BLaER1 treated with 17β-estradiol and CSF1 and Interleukin-3, amounts not matched to agents 10 nM and 100 nM (cell line): ENCODE data around the gene TDP1.
A peak's percentile ranks its signal among the peaks of the same experiment; 100 is the strongest.

Experiments
- H3K27ac ChIP-seq, 11 experiments: shearing (Covaris generic); formaldehyde crosslinking; 2 replicates each; pipeline ENCODE4 v1.8.1; 2022
- H3K27me3 ChIP-seq, 11 experiments: shearing (Covaris generic); formaldehyde crosslinking; 2 replicates each; pipeline ENCODE4 v1.8.1; 2022
- H3K36me3 ChIP-seq, 11 experiments: shearing (Covaris generic); formaldehyde crosslinking; 2 replicates each; pipeline ENCODE4 v1.8.1; 2022
- H3K4me1 ChIP-seq, 10 experiments: shearing (Covaris generic); formaldehyde crosslinking; 2 replicates each; pipeline ENCODE4 v1.8.1; 2022
- H3K4me2 ChIP-seq, 11 experiments: shearing (Covaris generic); formaldehyde crosslinking; 2 replicates each; pipeline ENCODE4 v1.8.1; 2022
- H3K4me3 ChIP-seq, 10 experiments: shearing (Covaris generic); formaldehyde crosslinking; 2 replicates each; pipeline ENCODE4 v1.8.1; 2022
- H3K9ac ChIP-seq, 11 experiments: shearing (Covaris generic); formaldehyde crosslinking; 2 replicates each; pipeline ENCODE4 v1.8.1; 2022
- H3K9me3 ChIP-seq, 11 experiments: shearing (Covaris generic); formaldehyde crosslinking; replicated peaks in 1 of 11; 2 replicates each; pipeline ENCODE4 v1.8.1; 2022
- H4K20me1 ChIP-seq, 11 experiments: shearing (Covaris generic); formaldehyde crosslinking; 2 replicates each; pipeline ENCODE4 v1.8.1; 2022
- Cebpa-rat ChIP-seq, 11 experiments: shearing (Covaris generic); IDR thresholded peaks; 2 replicates each; pipeline ENCODE4 v1.8.1; 2022

Gene TDP1

DNA sequence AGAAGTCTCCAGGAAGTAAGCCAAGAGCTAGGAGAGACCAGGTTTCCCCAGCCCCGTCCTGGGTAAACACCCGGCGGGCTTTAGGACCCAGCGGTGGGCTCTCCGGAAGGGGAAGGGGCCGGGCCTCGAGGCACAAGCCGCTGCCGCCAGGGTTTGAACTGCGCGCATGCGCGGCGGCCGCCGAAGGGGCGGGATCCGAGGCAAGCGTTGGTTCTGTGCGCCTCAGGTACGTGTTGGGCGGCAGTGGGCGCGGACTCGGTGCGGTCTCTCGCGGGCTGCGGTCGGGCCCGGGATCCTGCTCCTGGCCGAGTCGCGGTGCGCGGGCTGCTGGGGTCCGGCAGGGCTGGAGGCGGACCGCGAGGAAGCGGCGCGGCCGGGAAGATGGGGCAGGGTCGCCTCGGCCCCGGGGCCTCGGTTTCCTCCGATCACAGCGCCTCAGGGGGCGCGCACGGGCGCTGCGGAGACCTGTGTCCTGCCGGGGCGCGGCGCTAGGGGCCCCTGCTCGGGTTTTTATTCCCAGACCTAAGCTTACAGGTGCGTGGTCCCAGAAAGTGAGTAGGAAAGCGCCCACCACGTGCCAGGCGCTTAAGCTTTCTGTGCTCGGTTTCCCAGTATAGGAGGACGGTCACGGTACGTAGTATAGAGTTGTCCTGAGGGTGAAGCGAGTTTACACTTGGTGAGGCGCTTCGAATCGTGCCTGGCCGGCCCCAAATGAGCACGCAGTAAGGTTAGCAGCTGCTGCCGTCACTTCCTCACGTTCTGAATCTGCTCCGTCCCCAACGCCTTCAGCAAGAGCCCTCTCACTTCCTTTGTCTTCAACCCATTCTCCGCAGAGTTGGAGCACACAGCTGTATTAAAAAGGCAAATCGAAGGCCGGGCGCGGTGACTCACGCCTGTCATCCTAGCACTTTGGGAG lies at the start of gene TDP1:
TDP1 (plus strand) TSS at position 183 of the 916 bp plus-strand sequence. CDS start 7,188 bp downstream, outside the sequence.
- H3K4me3 ChIP-seq: peak within 1 kb of the TSS; percentile 78 to 96 (median 86)
- H3K36me3 ChIP-seq: peaks cover 13 to 46% (median 35%) of the 10 kb centered on the region in 11 experiments
- peaks cover 10 to 23% (median 20%) of the 10 kb centered on the region in 11 experiments for H3K9me3 ChIP-seq
- peak within 1 kb of the TSS; percentile 88 to 97 (median 94) for H3K9ac ChIP-seq
- peaks cover 22 to 35% (median 27%) of the 10 kb centered on the region in 10 experiments for H3K4me1 ChIP-seq
- peak within 1 kb of the TSS; percentile 78 to 98 (median 95) for H3K27ac ChIP-seq
- peaks cover 0 to 6% (median under 1%) of the 10 kb centered on the region in 11 experiments; a peak in 3 of 22 replicates for H4K20me1 ChIP-seq
- no peaks in the 10 kb centered on the region for H3K27me3 ChIP-seq
- TF ChIP-seq Cebpa-rat (IDR thresholded peaks at IDR 0.05): no peak
- peak within 1 kb of the TSS; percentile 81 to 96 (median 91) for H3K4me2 ChIP-seq

DNA sequence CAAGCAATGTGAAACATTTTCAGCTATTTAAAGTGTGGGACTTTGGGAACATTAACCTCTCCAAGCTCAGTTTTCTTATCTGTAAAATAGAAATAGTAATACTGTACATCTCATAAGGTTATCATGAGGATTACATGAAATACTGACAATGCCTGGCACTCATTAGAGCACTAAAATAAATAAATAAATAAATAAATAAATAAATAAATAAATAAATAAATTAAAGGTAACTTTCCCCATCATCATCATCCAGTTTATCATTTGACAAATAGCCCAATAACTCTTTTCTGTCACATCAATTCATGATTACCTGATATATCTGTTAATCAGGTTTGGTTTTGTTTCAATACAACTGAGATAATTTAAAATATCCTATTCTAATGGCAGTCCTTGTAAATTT lies 49.7 kb upstream of the TDP1 start:
- H3K27ac ChIP-seq: no peak overlapping the region
- H4K20me1 ChIP-seq: no peaks in the 10 kb centered on the region

DNA sequence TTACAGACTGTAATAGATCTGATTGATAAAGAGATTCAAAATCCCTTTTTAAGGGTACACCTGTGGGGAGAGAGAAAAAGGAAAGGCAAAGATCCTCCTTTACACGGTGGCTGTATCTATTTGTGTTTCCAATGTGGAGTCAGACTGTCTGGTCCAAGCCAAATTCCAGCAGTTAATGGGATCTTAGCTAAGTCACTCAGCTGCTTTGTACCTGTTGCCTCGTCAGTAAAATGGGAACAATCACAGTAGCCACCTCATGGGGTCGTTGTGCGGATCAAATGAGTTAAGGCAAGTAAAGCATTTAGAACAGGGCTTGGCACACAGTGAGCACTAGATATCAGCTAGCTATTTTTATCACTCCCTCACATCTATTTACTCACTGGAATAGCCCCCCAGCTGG lies 48.1 kb upstream of the TDP1 start:
- Histone ChIP-seq H3K4me2 (no peak overlapping the region), H3K36me3 (no peaks in the 10 kb centered on the region; a peak in 1 of 22 replicates), H3K9me3 (no peaks in the 10 kb centered on the region), H3K4me3 (no peak overlapping the region), H3K27me3 (no peaks in the 10 kb centered on the region), H3K9ac (no peak overlapping the region), H3K4me1 (peaks cover 0 to 12% (median 0%) of the 10 kb centered on the region in 10 experiments; a peak in 3 of 20 replicates), H3K27ac (no peak overlapping the region), H4K20me1 (no peaks in the 10 kb centered on the region)
- TF ChIP-seq Cebpa-rat (IDR thresholded peaks at IDR 0.05): no peak

More for the DNA sequence above, 49.7 kb upstream of the TDP1 start:
- Histone ChIP-seq H3K4me3 (no peak overlapping the region), H3K4me1 (peaks cover 0 to 5% (median 0%) of the 10 kb centered on the region in 10 experiments; a peak in 1 of 20 replicates), H3K9me3 (no peaks in the 10 kb centered on the region), H3K9ac (no peak overlapping the region), H3K4me2 (no peak overlapping the region), H3K27me3 (no peaks in the 10 kb centered on the region), H3K36me3 (no peaks in the 10 kb centered on the region; a peak in 1 of 22 replicates)
- TF ChIP-seq Cebpa-rat (IDR thresholded peaks at IDR 0.05): no peak

DNA sequence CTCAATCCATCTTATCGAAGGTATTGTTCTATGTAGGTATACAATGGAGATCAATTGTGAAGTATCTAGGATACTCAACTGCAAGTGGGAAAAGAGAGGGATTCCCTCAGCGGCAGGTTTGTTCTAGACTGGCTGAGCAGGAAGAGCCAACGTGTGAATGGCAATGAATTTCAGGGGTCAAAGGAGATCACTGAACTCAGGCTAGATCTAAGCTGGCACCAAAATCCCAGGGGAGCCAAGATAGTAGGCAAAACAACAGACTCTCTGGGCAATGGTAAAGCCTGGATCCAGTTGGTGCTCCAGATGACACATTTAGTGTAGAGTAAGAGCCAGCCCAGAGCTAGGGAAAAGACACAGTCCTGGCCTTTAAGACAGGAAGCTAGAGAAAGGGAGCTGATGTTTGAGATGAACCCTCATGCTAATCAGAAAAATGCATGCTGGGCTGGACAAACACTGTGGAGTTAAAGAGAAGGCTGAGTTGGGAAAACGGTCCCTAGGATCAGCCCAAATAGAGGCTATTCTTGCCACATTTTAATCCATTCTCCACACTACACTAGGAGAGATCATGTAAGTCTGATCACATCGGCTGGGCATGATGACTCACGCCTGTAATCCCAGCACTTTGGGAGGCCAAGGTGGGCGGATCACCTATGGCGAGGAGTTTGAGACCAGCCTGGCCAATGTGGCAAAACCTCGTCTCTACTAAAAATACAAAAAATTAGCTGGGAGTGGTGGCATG lies 46.8 kb upstream of the TDP1 start:
- Histone ChIP-seq H3K27ac (no peak overlapping the region), H4K20me1 (no peaks in the 10 kb centered on the region), H3K27me3 (no peaks in the 10 kb centered on the region), H3K36me3 (no peaks in the 10 kb centered on the region; a peak in 1 of 22 replicates), H3K4me3 (no peak overlapping the region), H3K4me2 (peak overlapping the region in 2 of 11 experiments; percentile 2 to 12; a peak in 1 of 22 replicates), H3K9me3 (no peaks in the 10 kb centered on the region), H3K9ac (no peak overlapping the region), H3K4me1 (peaks cover 0 to 12% (median 0%) of the 10 kb centered on the region in 10 experiments; a peak in 4 of 20 replicates)
- no peak for TF ChIP-seq Cebpa-rat (IDR thresholded peaks at IDR 0.05)

DNA sequence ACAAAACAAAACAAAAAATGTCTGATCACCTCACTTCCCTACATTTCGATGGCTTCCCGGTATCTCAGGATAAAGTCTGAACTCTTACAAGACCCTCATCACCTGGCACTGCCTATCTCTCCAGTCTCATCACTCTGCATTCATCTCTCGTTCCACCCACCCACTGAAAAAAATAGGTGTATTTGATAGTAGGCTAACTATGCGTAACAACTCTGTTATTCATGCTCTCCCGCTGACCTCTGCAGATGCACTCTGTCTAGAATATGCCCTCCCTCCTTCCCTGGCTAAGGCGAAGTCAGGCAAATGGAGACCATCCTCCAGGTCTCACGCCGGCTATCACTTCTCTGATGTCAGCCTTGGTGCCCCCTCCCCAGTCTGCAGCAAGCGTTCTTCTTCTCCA lies 46.1 kb upstream of the TDP1 start:
- Histone ChIP-seq H3K4me1 (peaks cover 0 to 12% (median 0%) of the 10 kb centered on the region in 10 experiments; a peak in 4 of 20 replicates), H3K4me2 (no peak overlapping the region), H3K27ac (no peak overlapping the region), H3K4me3 (no peak overlapping the region), H3K27me3 (no peaks in the 10 kb centered on the region), H3K9ac (no peak overlapping the region), H3K36me3 (no peaks in the 10 kb centered on the region; a peak in 1 of 22 replicates), H4K20me1 (no peaks in the 10 kb centered on the region), H3K9me3 (no peaks in the 10 kb centered on the region)
- TF ChIP-seq Cebpa-rat (IDR thresholded peaks at IDR 0.05): no peak

DNA sequence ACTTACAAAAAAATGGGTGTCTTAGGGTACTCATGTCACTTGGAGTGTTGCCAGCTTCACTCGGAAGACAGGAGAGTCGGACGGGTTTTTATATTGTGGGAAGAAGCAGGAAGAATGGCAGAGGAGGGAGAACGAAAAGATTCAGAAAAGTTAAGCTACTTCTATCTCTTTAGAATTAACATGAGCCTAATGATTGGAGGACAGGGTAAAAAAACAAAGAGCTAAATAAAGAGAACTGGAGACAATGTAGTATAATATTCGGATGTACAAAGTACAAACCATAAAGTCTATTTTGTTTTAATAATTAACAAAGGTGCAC lies 45.1 kb upstream of the TDP1 start:
- no peak overlapping the region for H3K27ac ChIP-seq
- H3K4me2 ChIP-seq: no peak overlapping the region
- no peaks in the 10 kb centered on the region for H3K9me3 ChIP-seq
- no peaks in the 10 kb centered on the region for H3K27me3 ChIP-seq
- peaks cover 0 to 12% (median 0%) of the 10 kb centered on the region in 10 experiments; a peak in 4 of 20 replicates for H3K4me1 ChIP-seq
- no peak overlapping the region for H3K4me3 ChIP-seq
- H3K9ac ChIP-seq: no peak overlapping the region
- no peak for TF ChIP-seq Cebpa-rat (IDR thresholded peaks at IDR 0.05)
- no peaks in the 10 kb centered on the region for H3K36me3 ChIP-seq
- no peaks in the 10 kb centered on the region for H4K20me1 ChIP-seq

DNA sequence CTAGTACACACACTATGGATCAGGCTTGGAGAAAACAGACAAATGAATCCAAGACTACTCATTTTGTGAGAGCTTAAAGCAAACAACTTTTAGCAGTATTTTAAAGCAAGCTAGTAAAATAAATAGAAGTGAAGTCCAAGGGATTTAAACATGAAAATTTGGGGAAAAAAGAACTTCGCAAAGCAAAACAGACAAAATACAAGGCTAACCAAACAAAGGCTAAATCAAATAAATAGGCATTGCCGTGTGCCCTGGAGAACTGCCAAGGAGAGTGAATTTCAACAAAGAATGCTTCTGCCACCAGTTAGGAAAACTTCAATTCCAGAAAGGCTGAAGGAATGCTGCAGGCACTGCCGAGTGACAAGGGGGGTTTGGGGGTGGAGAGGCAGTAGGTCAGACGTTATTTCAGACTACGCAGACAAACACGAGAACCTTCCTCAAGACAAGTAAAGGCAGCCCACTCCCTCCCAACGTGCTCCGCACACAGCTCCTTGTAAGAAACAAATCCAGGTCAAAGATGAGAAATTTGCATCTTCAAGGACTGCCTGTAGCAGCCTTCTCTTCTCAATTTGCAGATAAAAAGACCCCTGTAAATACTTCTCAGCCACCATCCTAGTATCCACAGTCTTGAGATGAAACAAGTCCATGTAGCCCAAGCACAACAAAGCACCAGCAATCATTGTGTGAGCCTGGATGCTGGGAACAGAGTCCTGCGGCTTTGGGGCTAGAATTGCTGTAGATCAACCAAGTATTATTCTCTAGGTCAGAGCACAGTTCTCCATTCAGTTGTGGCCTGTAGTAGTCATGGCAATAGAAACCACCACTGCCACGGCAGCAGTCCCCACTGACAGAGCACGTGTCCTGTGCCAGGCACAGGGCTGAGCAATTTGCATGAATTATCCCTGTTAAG lies 44.5 kb upstream of the TDP1 start:
- Histone ChIP-seq H3K27ac (peak overlapping the region in 2 of 11 experiments; percentile 33 to 61; a peak in 2 of 22 replicates), H3K36me3 (no peaks in the 10 kb centered on the region)

DNA sequence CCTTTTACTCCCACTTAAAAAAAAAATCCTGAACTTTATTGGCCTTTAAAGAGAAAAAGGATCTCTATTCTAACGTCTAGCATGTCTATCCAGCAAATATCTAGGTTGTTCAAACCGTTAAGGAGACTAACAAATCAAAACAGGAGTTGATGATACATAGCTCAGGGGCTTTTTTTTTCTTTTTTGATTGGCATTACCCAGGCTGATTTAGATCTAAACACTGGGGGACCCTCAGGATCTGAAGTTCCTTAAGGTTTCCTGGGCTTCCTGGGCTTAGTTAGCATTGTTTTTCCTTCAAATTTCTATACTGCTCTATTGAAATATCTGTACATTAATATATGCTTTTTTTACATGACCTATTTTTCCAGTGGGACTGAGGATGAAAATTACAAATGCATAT lies 43.5 kb upstream of the TDP1 start:
- Histone ChIP-seq H3K4me3 (no peak overlapping the region), H3K4me2 (no peak overlapping the region), H3K9ac (peak overlapping the region in 2 of 11 experiments; percentile 20 to 39; a peak in 3 of 22 replicates), H4K20me1 (no peaks in the 10 kb centered on the region), H3K27ac (peak overlapping the region in 3 of 11 experiments; percentile 33 to 61 (median 45); a peak in 4 of 22 replicates), H3K4me1 (peaks cover 0 to 12% (median 0%) of the 10 kb centered on the region in 10 experiments; a peak in 4 of 20 replicates), H3K36me3 (no peaks in the 10 kb centered on the region), H3K27me3 (no peaks in the 10 kb centered on the region), H3K9me3 (no peaks in the 10 kb centered on the region)
- no peak for TF ChIP-seq Cebpa-rat (IDR thresholded peaks at IDR 0.05)

More for the DNA sequence above, 44.5 kb upstream of the TDP1 start:
- peak overlapping the region in 1 of 11 experiments; percentile 20; a peak in 1 of 22 replicates for H3K9ac ChIP-seq
- peaks cover 0 to 12% (median 0%) of the 10 kb centered on the region in 10 experiments; a peak in 4 of 20 replicates for H3K4me1 ChIP-seq
- no peak overlapping the region for H3K4me3 ChIP-seq
- TF ChIP-seq Cebpa-rat (IDR thresholded peaks at IDR 0.05): no peak
- H3K9me3 ChIP-seq: no peaks in the 10 kb centered on the region
- no peaks in the 10 kb centered on the region for H3K27me3 ChIP-seq
- H3K4me2 ChIP-seq: peak overlapping the region in 2 of 11 experiments; percentile 1 to 27; a peak in 2 of 22 replicates
- H4K20me1 ChIP-seq: no peaks in the 10 kb centered on the region
